NCI-H187 treated with DMSO at 0.1 percent for 48 hours (cell line): ENCODE measurements around the gene DGKE.

ENCODE experiments used
- DNase-seq: peaks from one replicate; lab custom pipeline; 2025; lab: John Stamatoyannopoulos, UW

DGKE gene

DNA sequence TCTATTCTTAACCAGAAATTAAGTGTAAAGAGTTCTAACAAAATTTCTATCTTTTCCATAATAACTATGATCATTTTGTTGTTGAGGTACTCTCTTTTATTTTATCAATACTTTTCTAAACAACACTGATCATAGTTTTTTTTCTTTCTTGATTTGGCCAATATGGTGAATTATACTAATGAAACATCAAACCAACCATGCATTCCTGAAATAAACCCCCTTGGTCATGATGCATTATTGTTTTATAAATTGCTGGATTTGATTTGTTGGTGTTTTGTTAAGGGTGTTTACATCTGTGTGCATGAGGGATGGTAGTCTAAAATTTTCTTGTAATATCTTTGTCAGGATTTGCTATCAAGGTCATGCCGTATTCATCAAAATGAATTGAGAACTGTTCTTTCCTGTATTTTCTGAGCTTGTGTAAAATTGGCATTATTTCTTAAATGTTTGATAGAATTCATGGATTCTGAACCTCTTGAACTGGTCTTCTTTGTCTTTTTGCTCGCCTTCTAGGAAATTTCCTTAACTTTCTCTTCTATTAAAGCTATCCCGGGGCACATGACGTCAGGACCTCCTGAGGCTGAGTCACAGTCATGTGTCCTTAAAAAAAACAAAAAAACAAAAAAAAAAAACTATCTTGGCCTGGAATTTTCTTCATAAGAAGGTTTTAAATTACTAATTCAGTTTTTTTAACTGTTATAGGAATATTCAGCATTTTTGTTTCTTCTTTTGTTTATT, 83.8 kb downstream of the DGKE start:
- no peak for DNase-seq

DNA sequence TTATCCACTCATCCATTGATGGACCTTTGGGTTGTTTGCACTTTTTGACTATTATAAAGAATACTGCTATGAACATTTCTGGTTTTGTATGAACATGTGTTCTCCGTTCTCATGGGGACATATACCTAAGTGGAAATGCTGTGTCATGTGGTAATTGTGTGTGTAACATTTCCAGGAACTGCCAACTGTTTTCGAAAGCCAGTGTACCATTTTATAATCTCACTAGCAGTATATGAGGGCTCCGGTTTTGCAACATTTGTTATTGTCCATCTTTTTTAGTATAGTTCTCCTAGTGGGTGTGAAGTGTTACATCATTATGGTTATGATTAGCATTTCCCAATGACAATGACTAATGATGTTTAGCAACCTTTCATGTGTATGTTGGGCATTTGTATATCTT, 85.0 kb downstream of the DGKE start:
- no peak for DNase-seq
